ENCODE measurements around the gene GMEB2.
"Not testable (repeated sequence)": the region's sequence is repeated elsewhere in the genome, so short reads cannot be mapped to it uniquely, and the experiment has no call there.

GMEB2 gene

GRCh38 chr20:63657260-63657936 lies 30.5 kb upstream of the GMEB2 start:
- peak; percentile 33 for DNase-seq (ENCODE audit: low spot score)

GRCh38 chr20:63656451-63656850 lies 29.6 kb upstream of the GMEB2 start:
- no peak for DNase-seq (ENCODE audit: low spot score)

GRCh38 chr20:63655249-63655648 lies 28.3 kb upstream of the GMEB2 start:
- no peak for DNase-seq (ENCODE audit: low spot score)

- no peak for DNase-seq (ENCODE audit: low spot score)
Observed at GRCh38 chr20:63653974-63654668, 27.2 kb upstream of the GMEB2 start.

GRCh38 chr20:63653041-63653973 lies 26.4 kb upstream of the GMEB2 start, which contains the start of gene STMN3:
STMN3 (minus strand) TSS chr20:63653424; CDS start chr20:63653345, 79 bp downstream.
- peak; percentile 87 for DNase-seq (ENCODE audit: low spot score)

- DNase-seq (ENCODE audit: low spot score): peak; percentile 21
Observed at GRCh38 chr20:63652192-63652980, 25.5 kb upstream of the GMEB2 start.

- no peak for DNase-seq (ENCODE audit: low spot score)
Observed at GRCh38 chr20:63651942-63652191, 25.0 kb upstream of the GMEB2 start.

- DNase-seq (ENCODE audit: low spot score): not testable (repeated sequence)
Observed at GRCh38 chr20:63650486-63650885, 23.6 kb upstream of the GMEB2 start.

GRCh38 chr20:63648895-63649589 lies 22.1 kb upstream of the GMEB2 start:
- DNase-seq (ENCODE audit: low spot score): no peak

GRCh38 chr20:63648190-63648589 lies 21.3 kb upstream of the GMEB2 start:
- DNase-seq (ENCODE audit: low spot score): no peak

GRCh38 chr20:63645218-63645617 lies 18.3 kb upstream of the GMEB2 start:
- DNase-seq (ENCODE audit: low spot score): no peak

GRCh38 chr20:63643946-63644345 lies 17.0 kb upstream of the GMEB2 start:
- DNase-seq (ENCODE audit: low spot score): no peak

- no peak for DNase-seq (ENCODE audit: low spot score)
Observed at GRCh38 chr20:63643499-63643898, 16.6 kb upstream of the GMEB2 start.

- DNase-seq (ENCODE audit: low spot score): no peak
Observed at GRCh38 chr20:63642527-63643247, 15.8 kb upstream of the GMEB2 start.

GRCh38 chr20:63641792-63642523 lies 15.1 kb upstream of the GMEB2 start:
- DNase-seq (ENCODE audit: low spot score): peak; percentile 91

- no peak for DNase-seq (ENCODE audit: low spot score)
Observed at GRCh38 chr20:63641146-63641791, 14.4 kb upstream of the GMEB2 start.

- DNase-seq (ENCODE audit: low spot score): not testable (repeated sequence)
Observed at GRCh38 chr20:63640686-63641085, 13.8 kb upstream of the GMEB2 start.

- DNase-seq (ENCODE audit: low spot score): no peak
Observed at GRCh38 chr20:63640086-63640485, 13.2 kb upstream of the GMEB2 start.
